DND-41 (cell line): Measurements from ENCODE around the gene HVCN1.

ENCODE experiments used
- ATAC-seq: fragments of 200-7000 bp; cut with Tn5 transposase; 3 replicates; pipeline ENCODE4 v1.9.1; 2021; ENCODE audit warnings: low read depth; ENCODE audit not compliant: insufficient read depth
- DNase-seq: peaks from one replicate; pipeline ENCODE4 v3.0.0-alpha.2; 2020
- H2AFZ ChIP-seq: 2 replicates; pipeline ENCODE4 v1.6.0; 2012; ENCODE audit warnings: low read depth, low read length
- H3K27ac ChIP-seq: 2 replicates; pipeline ENCODE4 v1.5.1; 2012; ENCODE audit warnings: low read length, inconsistent platforms
- H3K27me3 ChIP-seq: fragments of 200-600 bp; sonication (generic); 2 replicates; pipeline ENCODE4 v1.6.0; 2012; ENCODE audit warnings: low read length, mild to moderate bottlenecking, inconsistent platforms; ENCODE audit not compliant: insufficient read depth, poor library complexity
- H3K36me3 ChIP-seq: 2 replicates; pipeline ENCODE4 v1.5.1; 2012; ENCODE audit warnings: low read length, inconsistent platforms; ENCODE audit not compliant: insufficient read depth
- H3K4me1 ChIP-seq: 2 replicates; pipeline ENCODE4 v1.5.1; 2012; ENCODE audit warnings: mild to moderate bottlenecking, low read length; ENCODE audit not compliant: insufficient read depth
- H3K4me2 ChIP-seq: 2 replicates; pipeline ENCODE4 v1.6.0; 2012; ENCODE audit warnings: mild to moderate bottlenecking, moderate library complexity, low read length, inconsistent platforms; ENCODE audit not compliant: insufficient read depth
- H3K4me3 ChIP-seq, 2 experiments: fragments of 200-600 bp in 1 of 2; shearing (Covaris generic) in 1 of 2; 2 replicates each; pipeline ENCODE4 v1.5.1; 2012 to 2016; ENCODE audit warnings: inconsistent platforms in 2 of 2, low read length in 2 of 2, mild to moderate bottlenecking in 2 of 2, low read depth in 1 of 2, moderate library complexity in 1 of 2
- H3K79me2 ChIP-seq: 2 replicates; pipeline ENCODE4 v1.6.0; 2012; ENCODE audit warnings: low read length, inconsistent platforms; ENCODE audit not compliant: insufficient read depth
- H3K9ac ChIP-seq: 2 replicates; pipeline ENCODE4 v1.6.0; 2012; ENCODE audit warnings: low read depth, mild to moderate bottlenecking, inconsistent platforms, low read length, moderate library complexity
- H3K9me3 ChIP-seq: 2 replicates; pipeline ENCODE4 v1.5.1; 2012; ENCODE audit warnings: low read length, moderate library complexity, mild to moderate bottlenecking, inconsistent platforms; ENCODE audit not compliant: insufficient read depth, severe bottlenecking
- H4K20me1 ChIP-seq: 2 replicates; pipeline ENCODE4 v1.6.0; 2012; ENCODE audit warnings: low read length; ENCODE audit not compliant: insufficient read depth
- EZH2 ChIP-seq: IDR thresholded peaks from 3 replicates; pipeline ENCODE4 v1.6.1; 2012; ENCODE audit warnings: borderline replicate concordance, low read depth, mild to moderate bottlenecking, moderate library complexity, low read length, inconsistent platforms; ENCODE audit not compliant: severe bottlenecking
- TF ChIP-seq, protein P1 (sequence below): IDR thresholded peaks from 2 replicates; pipeline ENCODE4 v1.5.1; 2012; ENCODE audit warnings: borderline replicate concordance, low read length, moderate library complexity, mild to moderate bottlenecking; ENCODE audit not compliant: poor library complexity, severe bottlenecking; ENCODE audit errors: extremely low read depth

Gene HVCN1

DNA sequence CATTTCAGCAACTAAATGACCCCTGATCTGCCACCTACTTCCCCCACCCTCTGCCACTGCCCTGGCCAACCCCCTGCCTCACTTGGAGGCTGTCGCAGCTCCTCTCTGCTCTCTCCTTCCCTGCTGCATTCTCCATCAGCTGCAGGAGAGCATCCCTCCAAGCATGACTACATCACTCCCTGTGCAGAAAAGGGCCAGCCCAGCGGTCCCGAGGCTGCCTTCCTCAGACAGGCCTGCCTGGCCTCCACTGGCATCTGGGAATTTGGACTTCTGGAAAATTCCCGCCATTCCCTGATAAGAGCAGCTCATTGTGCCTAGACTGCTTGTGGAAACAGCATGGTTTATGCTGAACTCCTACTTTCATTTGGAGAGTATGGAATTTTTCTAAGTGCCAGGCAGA, 12.7 kb downstream of the HVCN1 start:
- Histone ChIP-seq H3K9me3 (peaks cover 5% of the 10 kb centered on the region), H4K20me1 (no peaks in the 10 kb centered on the region), H2AFZ (no peak overlapping the region), H3K9ac (no peak overlapping the region), H3K36me3 (no peaks in the 10 kb centered on the region; the same call in 1 of the 2 replicates), H3K4me2 (no peak overlapping the region), H3K4me1 (peaks cover 4% of the 10 kb centered on the region; the same call in 1 of the 2 replicates), H3K4me3 (no peak overlapping the region), H3K27me3 (no peaks in the 10 kb centered on the region), H3K79me2 (no peaks in the 10 kb centered on the region), H3K27ac (no peak overlapping the region)
- DNase-seq: no peak
- TF ChIP-seq, protein P1, sequence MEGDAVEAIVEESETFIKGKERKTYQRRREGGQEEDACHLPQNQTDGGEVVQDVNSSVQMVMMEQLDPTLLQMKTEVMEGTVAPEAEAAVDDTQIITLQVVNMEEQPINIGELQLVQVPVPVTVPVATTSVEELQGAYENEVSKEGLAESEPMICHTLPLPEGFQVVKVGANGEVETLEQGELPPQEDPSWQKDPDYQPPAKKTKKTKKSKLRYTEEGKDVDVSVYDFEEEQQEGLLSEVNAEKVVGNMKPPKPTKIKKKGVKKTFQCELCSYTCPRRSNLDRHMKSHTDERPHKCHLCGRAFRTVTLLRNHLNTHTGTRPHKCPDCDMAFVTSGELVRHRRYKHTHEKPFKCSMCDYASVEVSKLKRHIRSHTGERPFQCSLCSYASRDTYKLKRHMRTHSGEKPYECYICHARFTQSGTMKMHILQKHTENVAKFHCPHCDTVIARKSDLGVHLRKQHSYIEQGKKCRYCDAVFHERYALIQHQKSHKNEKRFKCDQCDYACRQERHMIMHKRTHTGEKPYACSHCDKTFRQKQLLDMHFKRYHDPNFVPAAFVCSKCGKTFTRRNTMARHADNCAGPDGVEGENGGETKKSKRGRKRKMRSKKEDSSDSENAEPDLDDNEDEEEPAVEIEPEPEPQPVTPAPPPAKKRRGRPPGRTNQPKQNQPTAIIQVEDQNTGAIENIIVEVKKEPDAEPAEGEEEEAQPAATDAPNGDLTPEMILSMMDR: no peak
- no peak for TF ChIP-seq EZH2
- ATAC-seq: no peak

DNA sequence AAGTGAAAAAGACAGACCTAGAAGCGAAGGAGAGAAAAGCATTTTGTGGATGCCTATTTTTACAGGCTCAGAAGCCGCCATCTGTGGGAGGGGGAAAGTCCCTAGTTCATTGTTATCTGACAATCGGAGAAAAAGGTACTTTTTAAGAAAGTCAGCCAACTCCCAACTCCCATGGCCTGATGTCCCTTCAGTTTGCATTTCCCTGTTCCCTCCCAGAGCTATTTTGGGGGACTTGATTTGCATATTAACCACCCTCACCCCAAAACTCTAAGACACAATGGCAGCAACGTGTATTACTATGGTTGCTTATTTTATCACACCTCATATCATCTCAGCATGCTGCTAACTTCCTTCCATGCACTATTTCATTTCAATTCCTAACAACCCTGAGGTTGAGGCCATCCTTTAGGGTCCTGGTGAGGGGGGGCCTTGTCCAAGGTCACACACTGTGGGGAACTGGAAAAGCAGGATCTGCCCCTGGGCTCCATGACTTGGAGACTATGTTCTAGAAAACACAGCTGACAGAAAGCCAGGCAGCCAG, 18.7 kb downstream of the HVCN1 start:
- Histone ChIP-seq H3K4me1 (no peaks in the 10 kb centered on the region), H2AFZ (no peak overlapping the region), H3K9me3 (peaks cover 7% of the 10 kb centered on the region), H3K27me3 (no peaks in the 10 kb centered on the region), H3K27ac (no peak overlapping the region), H3K79me2 (no peaks in the 10 kb centered on the region), H4K20me1 (no peaks in the 10 kb centered on the region), H3K4me2 (no peak overlapping the region), H3K36me3 (no peaks in the 10 kb centered on the region; the same call in 1 of the 2 replicates), H3K4me3 (no peak overlapping the region), H3K9ac (no peak overlapping the region)
- TF ChIP-seq EZH2: no peak
- TF ChIP-seq, protein P1: no peak
- DNase-seq (no peak), ATAC-seq (no peak)

DNA sequence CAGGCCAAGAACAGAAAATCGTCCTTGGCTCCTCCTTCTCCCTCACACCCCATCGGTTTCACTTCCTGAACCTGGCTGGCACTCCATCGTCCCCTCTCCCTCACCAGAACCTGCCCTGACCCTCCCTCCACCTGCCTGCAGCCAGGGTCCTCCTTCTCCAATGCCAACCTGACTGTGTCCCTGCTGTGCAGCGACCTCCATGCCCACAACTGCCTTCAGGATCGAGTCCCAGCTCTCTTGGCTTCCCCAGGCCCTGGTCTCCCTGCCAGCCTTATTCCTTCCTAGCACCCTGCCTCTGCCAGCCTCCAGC, 19.8 kb downstream of the HVCN1 start:
- H2AFZ ChIP-seq: no peak overlapping the region
- no peak overlapping the region for H3K4me3 ChIP-seq
- H4K20me1 ChIP-seq: no peaks in the 10 kb centered on the region
- DNase-seq: no peak
- H3K9me3 ChIP-seq: peaks cover 9% of the 10 kb centered on the region
- no peak overlapping the region for H3K4me2 ChIP-seq
- no peaks in the 10 kb centered on the region for H3K27me3 ChIP-seq
- TF ChIP-seq EZH2: no peak
- TF ChIP-seq, protein P1: no peak
- H3K9ac ChIP-seq: no peak overlapping the region
- no peak for ATAC-seq
- no peaks in the 10 kb centered on the region for H3K4me1 ChIP-seq
- H3K36me3 ChIP-seq: no peaks in the 10 kb centered on the region; the same call in 1 of the 2 replicates
- H3K27ac ChIP-seq: no peak overlapping the region
- no peaks in the 10 kb centered on the region for H3K79me2 ChIP-seq
